Keratinocyte (primary cell): Measurements from ENCODE around the gene TNPO1.

Source experiments
- CTCF ChIP-seq, 3 experiments: IDR thresholded peaks in 1 of 3; conservative IDR thresholded peaks in 1 of 3; optimal IDR thresholded peaks in 1 of 3; 2 replicates in 2 of 3; 3 replicates in 1 of 3; pipeline versions ENCODE3 to v1.5.1; 2011; ENCODE audit warnings: low read length in 3 of 3, mild to moderate bottlenecking in 3 of 3, moderate library complexity in 2 of 3, control low read depth in 1 of 3, inconsistent platforms in 1 of 3; ENCODE audit not compliant: insufficient read depth in 2 of 3; ENCODE audit errors: extremely low read depth in 1 of 3
- EZH2 ChIP-seq: IDR thresholded peaks from one replicate; pipeline ENCODE4 v1.6.1; 2012; ENCODE audit warnings: inconsistent platforms, mild to moderate bottlenecking, low read length, moderate library complexity

GRCh38 chr5:72847439-72847838, 31.0 kb downstream of the TNPO1 start:
- TF ChIP-seq CTCF (optimal IDR thresholded peaks at IDR 0.05 in 1 of 3, IDR thresholded peaks at IDR 0.05 in 1 of 3, conservative IDR thresholded peaks at IDR 0.05 in 1 of 3; ENCODE audit: extremely low read depth in 1 of 3, insufficient read depth in 2 of 3, low read length in 3 of 3) (no peak), EZH2 (no peak)
